Duodenal mucosa (tissue), 2 donors: ENCODE data around the gene CCDC194.

Experiments used
- H3K27ac ChIP-seq: one replicate; pipeline ENCODE4 v1.7.0; 2013; ENCODE audit warnings: low read depth, low read length
- H3K27me3 ChIP-seq, 2 donors: one replicate each; pipeline ENCODE4 v1.7.0; 2013; ENCODE audit warnings: low read length in 2 of 2, control low read depth in 1 of 2; ENCODE audit not compliant: insufficient read depth in 2 of 2, control insufficient read depth in 1 of 2
- H3K36me3 ChIP-seq, 2 donors: one replicate each; pipeline ENCODE4 v1.7.0; 2013; ENCODE audit warnings: low read length in 2 of 2, control low read depth in 1 of 2; ENCODE audit not compliant: insufficient read depth in 2 of 2, control insufficient read depth in 1 of 2
- H3K4me1 ChIP-seq, 2 donors: one replicate each; pipeline ENCODE4 v1.7.0; 2013; ENCODE audit warnings: low read length in 2 of 2, control low read depth in 1 of 2; ENCODE audit not compliant: insufficient read depth in 2 of 2, control insufficient read depth in 1 of 2
- H3K4me3 ChIP-seq, 2 donors: one replicate each; pipeline ENCODE4 v1.7.0; 2013; ENCODE audit warnings: low read length in 2 of 2, low read depth in 1 of 2
- H3K9ac ChIP-seq, 2 donors: one replicate each; pipeline ENCODE4 v1.7.0; 2013; ENCODE audit warnings: low read length in 2 of 2, low read depth in 1 of 2
- H3K9me3 ChIP-seq, 2 donors: one replicate each; pipeline ENCODE4 v1.7.0; 2013; ENCODE audit warnings: low read length in 2 of 2, control low read depth in 1 of 2; ENCODE audit not compliant: control insufficient read depth in 1 of 2

Gene CCDC194

DNA sequence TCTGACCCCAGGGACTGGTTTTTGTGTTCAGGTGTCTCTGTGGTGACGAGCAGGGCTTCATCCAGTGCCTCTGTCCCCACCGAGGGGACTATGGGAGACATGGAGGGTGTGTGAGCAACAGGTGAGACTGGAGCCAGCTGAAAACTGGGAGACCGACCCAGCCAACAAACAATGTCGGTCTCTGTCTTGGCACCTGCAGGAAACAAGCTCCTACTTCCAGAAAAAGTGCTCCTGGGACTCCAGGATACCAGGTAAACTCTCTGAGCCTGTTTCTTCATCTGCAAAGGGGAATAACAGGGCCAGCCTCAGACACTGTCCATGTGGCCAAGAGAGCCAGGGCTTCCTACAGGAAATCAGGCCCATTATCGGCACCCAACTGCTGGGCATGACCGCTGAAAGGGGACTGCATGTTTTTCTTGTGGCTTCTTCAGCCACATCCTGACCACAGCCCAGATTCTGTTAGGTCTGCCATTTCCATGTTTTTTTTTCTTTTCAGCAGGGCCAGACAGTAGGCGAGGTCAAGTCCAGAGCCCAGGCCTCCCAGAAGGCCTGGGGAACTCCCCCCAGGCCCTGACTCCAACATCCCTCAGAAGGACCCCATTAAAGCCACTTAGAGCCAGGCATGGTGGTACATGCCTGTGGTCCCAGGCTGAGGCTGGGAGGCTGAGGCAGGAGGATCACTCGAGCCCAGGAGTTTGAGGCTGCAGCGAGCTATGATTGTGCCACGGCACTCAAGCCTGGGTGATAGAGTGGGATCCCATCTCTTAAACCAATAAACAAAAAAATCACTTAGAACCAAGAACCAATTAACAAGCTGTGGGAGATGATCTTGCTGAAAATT, 12.3 kb upstream of the CCDC194 start:
- H3K36me3 ChIP-seq, result peaks cover 0 to 3% of the 10 kb centered on the region in 2 donors
- H3K9ac ChIP-seq, result peak overlapping the region; percentile 68 to 91
- H3K9me3 ChIP-seq, result no peaks in the 10 kb centered on the region
- H3K4me3 ChIP-seq, result peak overlapping the region; percentile 68 to 80
- peak overlapping the region; percentile 87 for H3K27ac ChIP-seq
- H3K4me1 ChIP-seq, result peaks cover 23 to 28% of the 10 kb centered on the region in 2 donors
- no peaks in the 10 kb centered on the region for H3K27me3 ChIP-seq

DNA sequence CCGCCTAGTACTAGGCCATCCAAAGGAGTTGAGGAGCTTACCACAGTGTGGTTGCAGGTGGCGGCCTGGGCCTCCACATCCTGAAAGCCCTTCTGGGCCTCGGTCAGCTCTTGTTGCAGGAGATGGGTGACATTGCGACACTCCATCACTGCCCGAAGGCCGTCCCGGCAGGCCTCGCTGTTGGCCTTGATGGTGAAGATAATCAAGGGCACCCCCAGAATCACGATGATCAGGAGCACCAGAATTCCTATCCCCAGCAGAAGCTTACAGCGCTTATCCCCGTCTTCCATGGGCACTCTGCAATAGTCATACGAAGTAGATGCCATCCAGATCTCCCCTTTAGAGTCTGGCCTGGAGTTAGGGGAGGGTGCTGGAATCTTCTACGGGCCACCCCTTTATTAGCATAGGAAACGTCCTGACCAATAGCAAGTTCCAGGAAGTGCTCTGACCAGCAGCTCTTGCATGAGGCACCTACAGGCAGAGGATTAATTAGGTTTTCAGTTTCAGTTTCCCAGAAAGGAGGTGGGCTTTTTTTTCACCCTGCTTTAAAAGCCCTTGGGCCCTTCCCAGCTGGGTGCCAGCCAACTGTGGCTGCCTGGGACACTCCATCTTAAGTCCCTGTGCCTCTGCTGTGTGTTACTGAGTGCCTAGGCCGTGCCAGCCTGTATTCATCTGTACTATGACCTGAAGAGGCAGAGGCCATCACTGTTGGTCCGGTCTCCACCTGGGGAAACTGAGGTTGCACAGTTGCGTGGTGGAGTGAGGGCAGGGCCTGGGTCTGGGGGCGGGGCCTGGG, 11.5 kb upstream of the CCDC194 start, which contains the start of gene BST2:
BST2 (minus strand) TSS at position 381 of the 796 bp plus-strand sequence; CDS start at position 326, 55 bp downstream.
- H3K27ac ChIP-seq, result peak within 1 kb of the TSS; percentile 87
- H3K4me1 ChIP-seq, result peaks cover 23 to 28% of the 10 kb centered on the region in 2 donors
- no peaks in the 10 kb centered on the region for H3K9me3 ChIP-seq
- H3K27me3 ChIP-seq, result no peaks in the 10 kb centered on the region
- peak within 1 kb of the TSS; percentile 68 to 80 for H3K4me3 ChIP-seq
- peak within 1 kb of the TSS; percentile 68 to 91 for H3K9ac ChIP-seq
- peaks cover 0 to 3% of the 10 kb centered on the region in 2 donors for H3K36me3 ChIP-seq

DNA sequence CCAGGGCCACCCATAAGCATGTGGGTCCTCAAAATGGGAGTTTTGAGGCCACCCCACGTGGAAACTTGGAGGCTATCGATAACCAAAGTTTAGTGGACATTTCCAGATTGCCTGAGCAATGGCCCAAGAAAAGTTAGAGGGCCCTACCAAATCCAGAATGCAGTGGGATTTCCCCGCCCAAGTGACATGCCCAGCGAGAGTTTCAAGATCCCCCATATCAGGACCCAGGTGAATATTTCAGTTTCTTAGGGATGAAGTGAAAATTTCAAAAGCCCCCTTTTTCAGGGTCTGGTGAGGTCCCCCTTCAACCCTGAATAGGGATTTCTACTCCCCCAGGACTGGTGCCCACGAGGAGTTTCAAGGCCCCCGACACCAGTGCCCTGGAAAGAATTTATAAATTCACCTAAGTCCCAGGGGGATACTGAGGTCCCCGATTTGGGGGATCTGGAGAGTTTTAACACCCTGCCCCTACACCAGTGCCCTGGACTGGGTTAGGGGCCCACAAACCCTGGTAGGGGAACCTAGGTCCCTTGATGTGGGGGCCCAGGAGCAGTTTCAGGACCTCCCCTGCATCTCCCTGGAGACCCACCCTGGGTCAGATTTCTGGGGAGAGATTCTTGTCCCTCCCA, 10.7 kb upstream of the CCDC194 start:
- Histone ChIP-seq H3K4me3 (peak overlapping the region; percentile 68 to 80), H3K27ac (peak overlapping the region; percentile 87), H3K4me1 (peaks cover 23 to 28% of the 10 kb centered on the region in 2 donors), H3K27me3 (no peaks in the 10 kb centered on the region), H3K9me3 (no peaks in the 10 kb centered on the region), H3K36me3 (peaks cover 0 to 3% of the 10 kb centered on the region in 2 donors), H3K9ac (peak overlapping the region; percentile 68 to 91)

DNA sequence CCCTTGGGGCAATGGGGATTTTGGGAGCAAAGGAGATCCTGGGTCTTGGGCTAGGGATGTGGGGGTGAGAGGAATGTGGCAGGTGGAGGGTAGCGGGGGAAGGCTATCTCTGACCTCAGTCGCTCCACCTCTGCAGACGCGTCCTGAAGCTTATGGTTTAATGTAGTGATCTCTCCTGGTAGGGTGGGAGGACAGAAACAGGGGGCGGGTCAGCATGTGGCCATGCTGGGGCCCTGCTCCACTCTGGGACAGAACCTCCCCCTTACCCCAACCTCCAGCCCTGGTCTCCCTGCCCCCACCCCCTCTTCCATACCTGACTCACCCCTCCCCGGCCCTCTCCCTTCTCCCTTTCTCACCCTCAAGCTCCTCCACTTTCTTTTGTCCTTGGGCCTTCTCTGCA, 10.0 kb upstream of the CCDC194 start:
- H3K27ac ChIP-seq, result no peak overlapping the region
- H3K9me3 ChIP-seq, result no peaks in the 10 kb centered on the region
- no peaks in the 10 kb centered on the region for H3K27me3 ChIP-seq
- peaks cover 0 to 3% of the 10 kb centered on the region in 2 donors for H3K36me3 ChIP-seq
- H3K4me1 ChIP-seq, result peaks cover 23 to 28% of the 10 kb centered on the region in 2 donors
- peak overlapping the region; percentile 68 to 80 for H3K4me3 ChIP-seq
- peak overlapping the region; percentile 68 to 91 for H3K9ac ChIP-seq

DNA sequence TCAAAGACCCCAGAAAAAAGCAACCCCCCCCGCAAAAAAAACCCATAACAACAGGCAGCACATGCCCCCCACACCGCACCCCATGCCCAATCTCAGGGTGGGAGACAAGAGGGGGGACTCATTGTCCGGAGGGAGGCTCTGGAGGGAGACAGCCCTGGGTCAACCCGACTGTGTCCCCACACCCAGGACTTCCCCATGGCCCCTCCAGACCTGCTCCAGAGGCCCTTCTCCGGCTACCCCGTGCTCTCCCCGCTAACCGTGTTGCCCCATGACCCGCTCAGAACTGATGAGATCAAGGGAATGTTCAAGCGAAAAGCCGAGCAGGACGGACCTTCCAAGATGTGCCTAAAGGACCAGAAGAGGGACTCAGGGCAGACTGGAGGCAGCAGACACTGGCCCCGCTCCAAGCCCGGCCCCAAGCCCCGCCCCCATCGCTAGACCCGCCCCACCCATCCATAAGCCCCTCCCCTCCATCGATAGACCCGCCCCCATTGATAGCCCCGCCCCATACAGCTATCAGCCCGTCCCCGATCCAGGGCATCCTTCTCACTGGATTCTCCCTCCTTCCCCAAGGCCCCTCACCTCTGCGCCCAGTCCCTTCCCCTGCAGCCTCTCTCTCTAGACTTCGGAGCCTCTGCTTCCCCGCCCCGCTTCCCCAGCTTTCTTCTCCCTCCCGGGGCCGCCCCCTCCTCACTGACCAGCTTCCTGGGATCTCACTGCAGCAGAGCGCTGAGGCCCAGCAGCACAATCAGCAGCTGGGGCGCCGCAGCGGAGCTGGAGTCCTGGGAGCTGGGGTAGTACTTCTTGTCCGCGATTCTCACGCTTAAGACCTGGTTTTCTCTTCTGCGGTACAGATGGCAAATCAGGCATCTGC, 9.2 kb upstream of the CCDC194 start:
- Histone ChIP-seq H3K4me3 (no peak overlapping the region), H3K27ac (no peak overlapping the region)

DNA sequence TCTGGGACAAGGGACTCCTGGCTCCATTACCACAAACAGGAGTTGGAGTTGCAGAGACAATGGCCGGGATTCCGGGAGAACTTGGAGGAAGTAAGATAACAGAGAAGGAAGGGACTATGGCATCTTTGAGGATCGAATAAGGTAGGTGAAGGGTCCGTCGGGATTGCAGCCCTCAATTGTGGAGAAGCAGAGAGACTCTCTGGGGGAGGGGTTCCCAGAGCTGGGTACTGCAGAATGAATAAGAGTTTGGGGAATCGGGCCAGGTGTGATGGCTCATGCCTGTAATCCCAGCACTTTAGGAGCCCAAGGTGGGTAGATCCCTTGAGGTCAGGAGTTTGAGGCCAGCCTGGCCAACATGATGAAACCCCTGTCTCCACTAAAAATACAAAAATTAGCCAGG, 7.6 kb upstream of the CCDC194 start:
- Histone ChIP-seq H3K9me3 (no peaks in the 10 kb centered on the region), H3K36me3 (peaks cover 0 to 3% of the 10 kb centered on the region in 2 donors), H3K4me1 (peaks cover 17 to 18% of the 10 kb centered on the region in 2 donors), H3K27ac (no peak overlapping the region), H3K27me3 (no peaks in the 10 kb centered on the region), H3K4me3 (no peak overlapping the region), H3K9ac (no peak overlapping the region)

More for the DNA sequence above, 9.2 kb upstream of the CCDC194 start:
- H3K36me3 ChIP-seq, result peaks cover 0 to 3% of the 10 kb centered on the region in 2 donors
- peaks cover 23 to 28% of the 10 kb centered on the region in 2 donors for H3K4me1 ChIP-seq
- H3K9me3 ChIP-seq, result no peaks in the 10 kb centered on the region
- H3K9ac ChIP-seq, result peak overlapping the region in 1 of 2 donors; percentile 68
- H3K27me3 ChIP-seq, result no peaks in the 10 kb centered on the region

DNA sequence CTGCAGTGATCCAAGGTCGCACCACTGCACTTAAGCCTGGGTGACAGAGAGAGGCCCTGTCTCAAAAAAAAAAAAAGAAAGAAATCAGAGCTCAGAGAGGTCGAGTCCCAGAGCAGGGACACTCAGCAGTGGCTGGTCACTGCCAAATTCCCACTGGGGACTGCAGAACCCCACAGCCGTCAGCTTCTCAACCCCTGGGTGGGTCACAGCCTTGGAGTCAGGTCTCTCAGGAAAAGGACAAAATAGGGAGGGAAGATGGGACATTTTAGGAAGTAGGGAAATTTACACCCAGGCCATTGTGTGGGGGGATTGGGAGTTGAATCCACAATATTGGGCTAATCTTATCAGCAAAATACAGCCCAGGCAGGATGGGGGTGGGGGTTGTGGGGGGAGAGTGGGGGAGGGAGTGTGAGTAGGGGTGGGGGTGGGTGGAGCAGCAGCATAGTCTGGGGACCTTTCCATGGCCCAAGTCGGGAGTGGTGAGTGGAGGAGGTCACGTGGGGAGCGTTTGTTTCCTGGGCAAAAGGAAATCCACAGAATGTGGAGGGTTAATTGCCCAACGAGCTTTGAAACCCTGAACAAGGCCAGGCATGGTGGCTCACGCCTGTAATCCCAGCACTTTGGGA, 5.0 kb upstream of the CCDC194 start:
- Histone ChIP-seq H3K4me3 (no peak overlapping the region), H3K27me3 (peaks cover 0 to 4% of the 10 kb centered on the region in 2 donors), H3K27ac (no peak overlapping the region), H3K36me3 (peaks cover 0 to 3% of the 10 kb centered on the region in 2 donors), H3K9me3 (no peaks in the 10 kb centered on the region), H3K4me1 (peaks cover 0 to 4% of the 10 kb centered on the region in 2 donors), H3K9ac (no peak overlapping the region)

DNA sequence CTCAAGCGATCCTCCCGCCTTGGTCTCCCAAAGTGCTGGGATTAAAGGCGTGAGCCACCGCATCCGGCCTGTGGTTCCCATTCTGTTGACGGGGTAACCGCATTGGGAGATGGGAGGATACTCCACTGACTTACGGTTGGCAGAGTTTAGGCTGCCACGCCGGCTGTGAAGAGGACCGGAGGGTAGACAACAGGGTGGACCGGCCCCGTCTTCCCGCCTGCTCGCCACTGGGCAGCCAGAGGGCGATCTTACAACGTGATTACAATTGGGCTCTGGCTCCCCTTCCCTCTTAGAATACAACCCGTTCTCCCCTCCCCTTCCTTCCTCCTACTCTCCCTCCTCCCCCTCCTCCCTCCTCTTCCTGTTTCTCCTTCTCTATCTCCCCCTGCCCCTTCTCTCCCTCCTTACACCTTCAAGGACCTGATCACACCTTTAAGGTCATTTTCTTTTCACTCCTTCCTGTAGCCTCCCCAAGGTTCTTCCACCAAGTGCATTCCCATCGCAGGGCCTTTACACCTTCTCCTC, 957 bp upstream of the CCDC194 start:
- H3K27me3 ChIP-seq, result peaks cover 0 to 15% of the 10 kb centered on the region in 2 donors
- H3K4me1 ChIP-seq, result peaks cover 7 to 20% of the 10 kb centered on the region in 2 donors
- no peak overlapping the region for H3K9ac ChIP-seq
- H3K9me3 ChIP-seq, result no peaks in the 10 kb centered on the region
- H3K36me3 ChIP-seq, result no peaks in the 10 kb centered on the region
- H3K4me3 ChIP-seq, result no peak overlapping the region
- H3K27ac ChIP-seq, result no peak overlapping the region

DNA sequence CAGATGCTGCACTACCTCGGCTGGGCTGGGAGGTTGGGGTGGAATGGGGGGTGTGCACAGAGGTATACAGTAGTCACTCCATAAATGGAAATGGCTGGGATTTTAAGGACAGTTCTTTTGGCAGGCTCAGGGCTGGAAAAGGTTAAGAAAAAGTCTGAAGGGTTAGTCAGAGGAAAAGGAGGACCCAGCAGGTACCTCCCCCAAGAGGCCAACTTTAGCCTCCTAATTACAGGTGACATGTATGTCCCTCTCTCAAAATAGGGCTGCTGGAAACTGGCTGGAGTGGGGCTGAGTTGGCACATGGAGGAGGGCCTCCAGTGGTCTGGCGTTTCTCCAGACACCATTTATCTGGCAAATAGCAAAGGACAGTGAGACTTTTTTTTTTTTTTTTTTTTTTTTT, 994 bp downstream of the CCDC194 start:
- H3K9me3 ChIP-seq, result no peaks in the 10 kb centered on the region
- no peak overlapping the region for H3K9ac ChIP-seq
- no peak overlapping the region for H3K27ac ChIP-seq
- H3K4me3 ChIP-seq, result no peak overlapping the region
- H3K27me3 ChIP-seq, result peaks cover 0 to 15% of the 10 kb centered on the region in 2 donors
- H3K4me1 ChIP-seq, result peaks cover 7 to 20% of the 10 kb centered on the region in 2 donors
- no peaks in the 10 kb centered on the region for H3K36me3 ChIP-seq
